ENCODE measurements around the gene COLQ. TPM values are rescaled to one million over a fixed set of nuclear protein-coding genes. Genes with fewer than 3 reads are reported as not detected.

COLQ gene
- total RNA-seq, 1 experiment from 2014 or later: not detected

- no peak for DNase-seq
- Histone ChIP-seq H3K4me3 (ENCODE audit: low read depth, low read length) (no peak overlapping the region), H3K4me1 (no peaks in the 10 kb centered on the region), H3K36me3 (ENCODE audit: control insufficient read depth, insufficient read depth, low read length) (no peaks in the 10 kb centered on the region), H3K27me3 (replicated peaks; ENCODE audit: control insufficient read depth, insufficient read depth, low read length) (no peaks in the 10 kb centered on the region), H3K9me3 (no peaks in the 10 kb centered on the region)
- TF ChIP-seq CTCF (IDR thresholded peaks at IDR 0.05; ENCODE audit: insufficient read depth in 1 of 2, low read depth in 1 of 2, low read length in 1 of 2, severe bottlenecking in 1 of 2, unreplicated experiment in 1 of 2): no peak
- Mint-ChIP-seq H3K27me3 (ENCODE audit: insufficient read depth, unreplicated experiment) (no peaks in the 10 kb centered on the region), H3K27ac (ENCODE audit: unreplicated experiment) (no peak overlapping the region), H3K36me3 (ENCODE audit: insufficient read depth, unreplicated experiment) (peaks cover 24% of the 10 kb centered on the region), H3K4me3 (ENCODE audit: unreplicated experiment) (no peak overlapping the region), H3K9me3 (ENCODE audit: unreplicated experiment) (no peaks in the 10 kb centered on the region), H3K4me1 (ENCODE audit: low read depth, unreplicated experiment) (no peaks in the 10 kb centered on the region)
- CTCF ChIA-PET: no interaction called here
- intact Hi-C loops (cut with micrococcal nuclease; ENCODE audit: unreplicated experiment): no loop called here
- no TSS peak for BruUV-seq (replicated peaks)
- POLR2A ChIA-PET: no interaction called here
Observed at GRCh38 chr3:15443826-15444524, 77.5 kb downstream of the COLQ start.

GRCh38 chr3:15440891-15441290 lies 80.6 kb downstream of the COLQ start:
- DNase-seq: no peak
- POLR2A ChIA-PET: no interaction called here
- Mint-ChIP-seq H3K4me1 (ENCODE audit: low read depth, unreplicated experiment) (no peaks in the 10 kb centered on the region), H3K36me3 (ENCODE audit: insufficient read depth, unreplicated experiment) (peaks cover 50% of the 10 kb centered on the region), H3K27me3 (ENCODE audit: insufficient read depth, unreplicated experiment) (no peaks in the 10 kb centered on the region), H3K9me3 (ENCODE audit: unreplicated experiment) (no peaks in the 10 kb centered on the region), H3K4me3 (ENCODE audit: unreplicated experiment) (no peak overlapping the region), H3K27ac (ENCODE audit: unreplicated experiment) (no peak overlapping the region)
- CTCF ChIA-PET: no interaction called here
- Histone ChIP-seq H3K27me3 (replicated peaks; ENCODE audit: control insufficient read depth, insufficient read depth, low read length) (no peaks in the 10 kb centered on the region), H3K36me3 (ENCODE audit: control insufficient read depth, insufficient read depth, low read length) (no peaks in the 10 kb centered on the region), H3K9me3 (no peaks in the 10 kb centered on the region), H3K4me1 (no peaks in the 10 kb centered on the region), H3K4me3 (ENCODE audit: low read depth, low read length) (no peak overlapping the region)
- TF ChIP-seq CTCF (IDR thresholded peaks at IDR 0.05; ENCODE audit: insufficient read depth in 1 of 2, low read depth in 1 of 2, low read length in 1 of 2, severe bottlenecking in 1 of 2, unreplicated experiment in 1 of 2): no peak
- BruUV-seq (replicated peaks): no TSS peak
- intact Hi-C loops (cut with micrococcal nuclease; ENCODE audit: unreplicated experiment): no loop called here

- TF ChIP-seq CTCF (IDR thresholded peaks at IDR 0.05; ENCODE audit: insufficient read depth in 1 of 2, low read depth in 1 of 2, low read length in 1 of 2, severe bottlenecking in 1 of 2, unreplicated experiment in 1 of 2): no peak
- Mint-ChIP-seq H3K4me1 (ENCODE audit: low read depth, unreplicated experiment) (no peaks in the 10 kb centered on the region), H3K36me3 (ENCODE audit: insufficient read depth, unreplicated experiment) (peaks cover 61% of the 10 kb centered on the region), H3K27ac (ENCODE audit: unreplicated experiment) (no peak overlapping the region), H3K27me3 (ENCODE audit: insufficient read depth, unreplicated experiment) (no peaks in the 10 kb centered on the region), H3K9me3 (ENCODE audit: unreplicated experiment) (no peaks in the 10 kb centered on the region), H3K4me3 (ENCODE audit: unreplicated experiment) (no peak overlapping the region)
- ChIA-PET POLR2A (no interaction called here), CTCF (interaction anchor here (0.6 kb wide), 1 partner anchor 39 kb away, joined by 3 read pairs; no protein-coding TSS in a partner anchor)
- no peaks in the 10 kb centered on the region for H3K36me3 ChIP-seq (ENCODE audit: control insufficient read depth, insufficient read depth, low read length)
- no peak for DNase-seq
- H3K27me3 ChIP-seq (replicated peaks; ENCODE audit: control insufficient read depth, insufficient read depth, low read length): no peaks in the 10 kb centered on the region
- no peaks in the 10 kb centered on the region for H3K4me1 ChIP-seq
- H3K4me3 ChIP-seq (ENCODE audit: low read depth, low read length): no peak overlapping the region
- BruUV-seq (replicated peaks): no TSS peak
- no peaks in the 10 kb centered on the region for H3K9me3 ChIP-seq
- intact Hi-C loops (cut with micrococcal nuclease; ENCODE audit: unreplicated experiment): no loop called here
Observed at GRCh38 chr3:15439476-15439875, 82.0 kb downstream of the COLQ start.
